ENCODE results near the gene PRXL2A. TPM values are rescaled to one million over a fixed set of nuclear protein-coding genes. Genes with fewer than 3 reads are reported as not detected.

The PRXL2A gene
- total RNA-seq, 4 donors from 2014 or later, result 19.0 to 29.2 (median 22.5) TPM

DNA sequence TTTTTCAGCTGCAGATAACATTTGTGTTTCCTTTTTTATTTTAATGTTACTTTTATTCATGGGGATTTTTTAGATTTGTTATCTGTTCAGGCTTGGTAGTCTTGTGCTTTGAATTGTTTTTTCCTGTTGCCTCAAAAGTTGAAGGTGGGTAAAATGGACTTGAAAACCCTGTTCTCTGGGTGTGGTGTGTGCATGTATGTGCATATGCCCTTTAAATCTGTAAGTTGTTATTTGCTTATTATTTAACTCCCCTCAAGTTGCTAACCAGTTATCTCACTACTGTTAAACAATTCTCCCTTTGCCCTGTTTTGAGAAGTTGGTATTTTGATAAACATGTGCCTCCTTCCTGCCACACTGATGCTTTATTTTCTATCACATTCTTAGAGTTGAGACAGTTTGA lies 76.3 kb downstream of the PRXL2A start:
- Histone ChIP-seq H3K27me3 (no peaks in the 10 kb centered on the region), H3K27ac (no peak overlapping the region), H3K9me3 (no peaks in the 10 kb centered on the region), H3K36me3 (no peaks in the 10 kb centered on the region), H3K4me1 (peaks cover 33 to 35% of the 10 kb centered on the region in 2 donors), H3K4me3 (no peak overlapping the region)
- ATAC-seq (no peak), DNase-seq (no peak)
- TF ChIP-seq, protein P1, sequence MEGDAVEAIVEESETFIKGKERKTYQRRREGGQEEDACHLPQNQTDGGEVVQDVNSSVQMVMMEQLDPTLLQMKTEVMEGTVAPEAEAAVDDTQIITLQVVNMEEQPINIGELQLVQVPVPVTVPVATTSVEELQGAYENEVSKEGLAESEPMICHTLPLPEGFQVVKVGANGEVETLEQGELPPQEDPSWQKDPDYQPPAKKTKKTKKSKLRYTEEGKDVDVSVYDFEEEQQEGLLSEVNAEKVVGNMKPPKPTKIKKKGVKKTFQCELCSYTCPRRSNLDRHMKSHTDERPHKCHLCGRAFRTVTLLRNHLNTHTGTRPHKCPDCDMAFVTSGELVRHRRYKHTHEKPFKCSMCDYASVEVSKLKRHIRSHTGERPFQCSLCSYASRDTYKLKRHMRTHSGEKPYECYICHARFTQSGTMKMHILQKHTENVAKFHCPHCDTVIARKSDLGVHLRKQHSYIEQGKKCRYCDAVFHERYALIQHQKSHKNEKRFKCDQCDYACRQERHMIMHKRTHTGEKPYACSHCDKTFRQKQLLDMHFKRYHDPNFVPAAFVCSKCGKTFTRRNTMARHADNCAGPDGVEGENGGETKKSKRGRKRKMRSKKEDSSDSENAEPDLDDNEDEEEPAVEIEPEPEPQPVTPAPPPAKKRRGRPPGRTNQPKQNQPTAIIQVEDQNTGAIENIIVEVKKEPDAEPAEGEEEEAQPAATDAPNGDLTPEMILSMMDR (IDR thresholded peaks at IDR 0.05 in 4 of 5, conservative IDR thresholded peaks at IDR 0.05 in 1 of 5), result no peak
- no peak for TF ChIP-seq POLR2A (IDR thresholded peaks at IDR 0.05)
- intact Hi-C loops (cut with DNase I; ENCODE audit: low total_unique reads) (no loop called here), in situ Hi-C loops (cut with MboI; ENCODE audit: low sequenced_read_pairs in 4 of 4) (no loop called here)

DNA sequence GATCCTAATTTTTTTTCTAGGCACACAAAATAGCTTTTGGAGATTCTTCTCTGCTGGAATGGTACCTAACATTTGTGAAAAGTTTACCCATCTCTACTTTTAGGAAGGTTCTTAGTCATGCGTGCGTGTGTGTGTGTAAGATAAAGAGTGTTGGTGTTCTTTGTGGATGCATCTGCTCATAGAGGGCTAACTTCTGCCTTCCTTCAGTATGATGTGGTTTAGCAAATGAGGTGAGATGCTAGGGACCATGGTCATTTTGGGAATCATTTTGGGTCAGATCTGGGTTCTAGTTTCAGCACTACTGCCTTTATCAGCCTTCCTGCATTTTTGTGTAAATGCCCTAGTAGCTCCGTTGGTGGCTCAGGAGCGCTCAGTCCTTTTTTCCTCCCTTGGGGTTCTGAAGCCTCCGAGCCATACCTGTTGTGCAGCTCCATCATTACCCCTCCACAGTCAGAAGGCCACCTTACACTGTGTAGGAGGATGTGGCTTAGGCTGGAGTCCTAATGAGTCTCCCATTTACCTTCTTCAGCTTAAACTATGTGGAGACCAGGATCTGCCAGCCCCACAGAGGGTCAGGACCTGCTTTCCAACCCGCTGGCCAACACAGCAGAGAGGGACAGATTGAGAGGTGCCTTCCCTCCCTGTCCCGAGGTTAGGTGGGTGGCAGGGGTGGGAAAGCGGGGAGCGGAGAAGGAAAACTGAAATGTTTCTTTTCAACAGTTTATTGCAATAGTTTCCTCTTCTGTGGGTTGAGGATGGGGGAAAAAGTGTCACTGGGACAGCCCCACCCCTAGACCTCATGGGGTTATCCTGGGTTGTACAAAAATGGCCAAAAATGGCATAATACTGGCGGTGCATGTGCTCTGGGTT lies 77.0 kb downstream of the PRXL2A start:
- H3K36me3 ChIP-seq, result no peaks in the 10 kb centered on the region
- H3K4me3 ChIP-seq, result no peak overlapping the region
- intact Hi-C loops (cut with DNase I; ENCODE audit: low total_unique reads), result no loop called here
- ATAC-seq (no peak), DNase-seq (no peak)
- H3K9me3 ChIP-seq, result no peaks in the 10 kb centered on the region
- in situ Hi-C loops (cut with MboI; ENCODE audit: low sequenced_read_pairs in 4 of 4), result no loop called here
- TF ChIP-seq, protein P1 (IDR thresholded peaks at IDR 0.05 in 4 of 5, conservative IDR thresholded peaks at IDR 0.05 in 1 of 5), result no peak
- TF ChIP-seq POLR2A (IDR thresholded peaks at IDR 0.05), result no peak
- H3K27me3 ChIP-seq, result no peaks in the 10 kb centered on the region
- peak overlapping the region in 3 of 4 donors; percentile 11 to 48 (median 14) for H3K27ac ChIP-seq
- H3K4me1 ChIP-seq, result peaks cover 33 to 35% of the 10 kb centered on the region in 2 donors

DNA sequence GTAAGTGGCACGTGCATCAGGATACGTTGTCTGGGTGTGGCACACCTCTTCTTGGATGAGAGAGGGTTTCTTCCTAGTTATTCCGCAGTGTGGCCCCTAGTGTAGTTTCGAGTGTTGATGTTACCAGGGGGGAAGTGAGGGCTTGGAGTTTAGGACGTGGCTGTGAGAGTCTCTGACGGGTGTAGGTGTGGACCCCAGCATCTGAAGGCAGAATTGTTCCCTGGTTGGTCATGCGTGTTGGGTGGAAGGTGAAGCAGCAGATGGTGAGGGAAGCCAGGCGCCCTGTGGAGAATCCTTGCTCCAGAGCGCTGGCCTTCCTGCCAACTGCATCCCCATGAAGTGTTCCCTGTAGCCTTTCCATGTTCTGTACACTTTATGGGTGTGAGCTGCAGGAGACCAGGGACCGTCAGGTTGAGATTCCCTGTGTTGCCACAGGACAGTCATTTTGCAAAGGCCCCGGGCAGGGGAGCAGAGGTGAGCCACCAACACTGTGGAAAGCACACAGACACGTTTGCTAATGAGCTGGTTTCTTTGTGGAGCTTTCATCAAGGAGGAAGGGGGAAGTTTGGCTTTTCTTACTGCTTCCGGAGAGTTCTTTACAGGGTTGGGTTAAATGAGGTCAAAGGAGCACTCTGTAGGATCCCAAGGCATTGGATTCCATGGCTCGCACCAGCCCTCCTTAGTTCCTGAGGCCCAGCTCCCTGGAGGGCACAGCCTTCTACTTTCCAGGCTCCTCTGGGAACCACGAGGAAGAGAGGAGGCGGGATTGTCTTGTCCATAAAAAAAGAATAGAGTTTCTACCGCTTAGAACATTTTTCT lies 77.8 kb downstream of the PRXL2A start:
- no peaks in the 10 kb centered on the region for H3K27me3 ChIP-seq
- H3K27ac ChIP-seq, result peak overlapping the region in 3 of 4 donors; percentile 11 to 48 (median 14)
- H3K4me3 ChIP-seq, result no peak overlapping the region
- intact Hi-C loops (cut with DNase I; ENCODE audit: low total_unique reads), result no loop called here
- in situ Hi-C loops (cut with MboI; ENCODE audit: low sequenced_read_pairs in 4 of 4), result no loop called here
- H3K36me3 ChIP-seq, result no peaks in the 10 kb centered on the region
- ATAC-seq (no peak), DNase-seq (no peak)
- peaks cover 33 to 35% of the 10 kb centered on the region in 2 donors for H3K4me1 ChIP-seq
- H3K9me3 ChIP-seq, result no peaks in the 10 kb centered on the region
- TF ChIP-seq, protein P1 (IDR thresholded peaks at IDR 0.05 in 4 of 5, conservative IDR thresholded peaks at IDR 0.05 in 1 of 5), result no peak

Other genes with a start within 250 kb of the PRXL2A start
- 100 to 1,000 TPM; 142 to 202 (median 173) TPM for gene ANXA11, start 203.0 kb upstream of the PRXL2A start, total RNA-seq
- gene MAT1A, start 118.9 kb upstream of the PRXL2A start, total RNA-seq, result 1 to 10 TPM in 2 of 4 donors, not detected in 2; 1.3 to 1.8 TPM
- not detected for gene DYDC1, start 51.8 kb upstream of the PRXL2A start, total RNA-seq
- gene DYDC2, start 51.8 kb upstream of the PRXL2A start, total RNA-seq, result not detected
- gene TSPAN14, start 45.8 kb downstream of the PRXL2A start, total RNA-seq, result 10 to 100 TPM; 22.6 to 29.3 (median 26.9) TPM
- gene SH2D4B, start 129.4 kb downstream of the PRXL2A start, total RNA-seq, result not detected